Transverse colon (tissue), 4 donors: Measurements from ENCODE around the gene LILRA2. TPM values are rescaled to one million over a fixed set of nuclear protein-coding genes. Genes with fewer than 3 reads are reported as not detected.
A peak's percentile ranks its signal among the peaks of the same experiment; 100 is the strongest.
"Not testable (repeated sequence)": the region's sequence is repeated elsewhere in the genome, so short reads cannot be mapped to it uniquely, and the experiment has no call there.

ENCODE experiments used
- DNase-seq: peaks from one replicate; pipeline ENCODE4 v3.0.0-alpha.2; 2019
- H3K27ac ChIP-seq, 4 donors: fragments of 200-600 bp; sonication (generic); 2 replicates each; pipeline ENCODE4 v1.5.1; 2016 to 2018; ENCODE audit warnings: inconsistent platforms in 4 of 4
- H3K27me3 ChIP-seq: fragments of 200-600 bp; sonication (generic); 2 replicates; pipeline ENCODE4 v1.5.1; 2017; ENCODE audit warnings: inconsistent platforms
- H3K36me3 ChIP-seq, 4 donors: fragments of 200-600 bp; sonication (generic); 2 replicates each; pipeline ENCODE4 v1.5.1; 2017 to 2019; ENCODE audit warnings: inconsistent platforms in 4 of 4
- H3K4me1 ChIP-seq, 4 donors: fragments of 200-600 bp; sonication (generic); 2 replicates each; pipeline ENCODE4 v1.5.1; 2017 to 2020; ENCODE audit warnings: inconsistent platforms in 4 of 4
- H3K4me3 ChIP-seq, 4 donors: fragments of 200-600 bp; sonication (generic); 1 replicate in 1 of 4; 2 replicates in 3 of 4; pipeline versions ENCODE4 v1.5.1 to v1.6.1; 2017 to 2019; ENCODE audit warnings: inconsistent platforms in 4 of 4
- H3K9me3 ChIP-seq, 2 donors: fragments of 200-600 bp; sonication (generic); 2 replicates each; pipeline ENCODE4 v1.5.1; 2017 to 2019; ENCODE audit warnings: inconsistent platforms in 2 of 2
- CTCF ChIP-seq, 5 experiments: fragments of 200-600 bp in 3 of 5; fragments of 450-650 bp in 2 of 5; sonication (generic) in 3 of 5; IDR thresholded peaks; 1 replicate in 2 of 5; 2 replicates in 3 of 5; pipeline ENCODE4 v1.5.1; 2016 to 2017; ENCODE audit warnings: antibody characterized with exemption in 5 of 5, inconsistent platforms in 3 of 5, mild to moderate bottlenecking in 2 of 5, moderate library complexity in 1 of 5
- EP300 ChIP-seq: sonication (generic); formaldehyde crosslinking; IDR thresholded peaks from one replicate; pipeline ENCODE4 v1.6.1; 2017; ENCODE audit warnings: antibody characterized with exemption, low read depth
- POLR2A ChIP-seq: fragments of 450-650 bp; IDR thresholded peaks from one replicate; pipeline ENCODE4 v1.6.1; 2016; ENCODE audit warnings: antibody characterized with exemption, mild to moderate bottlenecking, moderate library complexity
- POLR2AphosphoS5 ChIP-seq, 3 donors: sonication (generic); formaldehyde crosslinking; IDR thresholded peaks; one replicate each; pipeline ENCODE4 v1.6.1; 2016; ENCODE audit warnings: antibody characterized with exemption in 3 of 3
- WGBS, 2 donors: methylation state at CpG; one replicate each; pipeline ENCODE4 v1.1.5; 2018; ENCODE audit warnings: low coverage in 1 of 2; 5-methylcytosine and 5-hydroxymethylcytosine counted together
- in situ Hi-C, 4 donors: fragments of 200-750 bp; cut with MboI; loops; one replicate each; pipeline versions ENCODE4 v1.15.0 to v1.15.1; 2017; ENCODE audit warnings: low sequenced_read_pairs in 3 of 4, low pct_ligation_motif_present in 1 of 4, low pct_unique_long_range_greater_than_20kb in 1 of 4
- intact Hi-C: fragments of 100-400 bp; cut with DNase I; formaldehyde crosslinking; loops from one replicate; pipeline ENCODE4 v1.15.1; 2023; ENCODE audit warnings: low total_unique reads
- total RNA-seq, 4 donors: library from RNA; depleted of rRNA; stranded (reverse); fragments of >200 nt; gene quantifications; one replicate each; pipeline ENCODE4 v1.1.0, GENCODE V29; 2016

Gene LILRA2
- total RNA-seq, 4 donors from 2014 or later, result 1.1 to 1.5 TPM; not detected in 2

GRCh38 chr19:54622431-54622830 lies 48.8 kb downstream of the LILRA2 start:
- Histone ChIP-seq H3K9me3 (no peaks in the 10 kb centered on the region), H3K27ac (no peak overlapping the region), H3K4me1 (no peaks in the 10 kb centered on the region), H3K4me3 (no peak overlapping the region), H3K27me3 (no peaks in the 10 kb centered on the region), H3K36me3 (no peaks in the 10 kb centered on the region)
- intact Hi-C loops, result no loop called here
- TF ChIP-seq POLR2AphosphoS5 (IDR thresholded peaks at IDR 0.05), result no peak
- no peak for TF ChIP-seq EP300
- no peak for TF ChIP-seq CTCF (IDR thresholded peaks at IDR 0.05)
- no peak for TF ChIP-seq POLR2A
- 60% methylated on average over 4 of the region's 4 CpGs for WGBS, 2 donors
- in situ Hi-C loops, result no loop called here
- no peak for DNase-seq

- in situ Hi-C loops, H3K4me3 ChIP-seq, intact Hi-C loops, H3K36me3 ChIP-seq, DNase-seq, H3K27me3 ChIP-seq, H3K4me1 ChIP-seq, H3K9me3 ChIP-seq: not testable (repeated sequence)
- peak overlapping the region in 1 of 4 donors; percentile 55 for H3K27ac ChIP-seq
- WGBS, 2 donors, result 67% methylated on average over 6 of the region's 10 CpGs; no CpG with 5 or more reads in 1 of the 2 donors
Measured at GRCh38 chr19:54624234-54624633, 50.6 kb downstream of the LILRA2 start.

GRCh38 chr19:54624934-54625730 lies 51.5 kb downstream of the LILRA2 start:
- H3K4me3 ChIP-seq, H3K4me1 ChIP-seq, H3K36me3 ChIP-seq, in situ Hi-C loops, H3K27me3 ChIP-seq, H3K9me3 ChIP-seq, intact Hi-C loops: not testable (repeated sequence)
- peak overlapping the region in 1 of 4 donors; percentile 55 for H3K27ac ChIP-seq
- peak; percentile 40 for DNase-seq
- 70 to 83% methylated on average over 6 to 9 of the region's 15 CpGs for WGBS, 2 donors

- no peak for DNase-seq
- 73 to 100% methylated on average over 1 to 8 of the region's 8 CpGs for WGBS, 2 donors
- H3K9me3 ChIP-seq, result no peaks in the 10 kb centered on the region
- in situ Hi-C loops (no loop called here), intact Hi-C loops (no loop called here)
- H3K27ac ChIP-seq, result no peak overlapping the region
- H3K27me3 ChIP-seq, result no peaks in the 10 kb centered on the region
- H3K4me3 ChIP-seq, result no peak overlapping the region
- TF ChIP-seq POLR2AphosphoS5 (IDR thresholded peaks at IDR 0.05) (no peak), POLR2A (no peak), EP300 (no peak)
- no peaks in the 10 kb centered on the region for H3K36me3 ChIP-seq
- H3K4me1 ChIP-seq, result no peaks in the 10 kb centered on the region
Measured at GRCh38 chr19:54626757-54627156, 53.2 kb downstream of the LILRA2 start.

- in situ Hi-C loops, DNase-seq: not testable (repeated sequence)
- WGBS, 2 donors, result 20 to 54% methylated on average over 3 to 4 of the region's 4 CpGs
Measured at GRCh38 chr19:54627912-54628311, 54.3 kb downstream of the LILRA2 start.

GRCh38 chr19:54630262-54630661 lies 56.7 kb downstream of the LILRA2 start, which contains the start of gene LILRB1:
Gene LILRB1, plus strand, starts transcription at chr19:54630484. Its CDS starts 590 bp downstream, at chr19:54631074.
- H3K9me3 ChIP-seq, H3K27me3 ChIP-seq, intact Hi-C loops, in situ Hi-C loops, H3K4me1 ChIP-seq, DNase-seq, H3K4me3 ChIP-seq, H3K36me3 ChIP-seq: not testable (repeated sequence)
- WGBS, 2 donors, result 59 to 61% methylated on average over 8 to 9 of the region's 9 CpGs
- peak within 1 kb of the TSS in 1 of 4 donors; percentile 3 for H3K27ac ChIP-seq

More at GRCh38 chr19:54627912-54628311, 54.3 kb downstream of the LILRA2 start:
- H3K27ac ChIP-seq, H3K27me3 ChIP-seq, H3K4me3 ChIP-seq, H3K9me3 ChIP-seq, H3K36me3 ChIP-seq, intact Hi-C loops, H3K4me1 ChIP-seq: not testable (repeated sequence)
